GM10266 (cell line): ENCODE results near the gene LRRC28.

Source experiments
- DNase-seq: peaks from one replicate; pipeline ENCODE4 v3.0.0; 2012; ENCODE audit errors: extremely low spot score
- CTCF ChIP-seq: IDR thresholded peaks from 2 replicates; pipeline ENCODE4 v1.5.1; 2012; ENCODE audit warnings: mild to moderate bottlenecking, low read depth; ENCODE audit not compliant: control insufficient read depth, insufficient read depth; ENCODE audit errors: missing control alignments

LRRC28 gene

GRCh38 chr15:99305761-99306505, 54.7 kb downstream of the LRRC28 start:
- DNase-seq: no peak
- TF ChIP-seq CTCF: no peak

- TF ChIP-seq CTCF: no peak
- DNase-seq: no peak
Observed at GRCh38 chr15:99306694-99307338, 55.5 kb downstream of the LRRC28 start.

- no peak for TF ChIP-seq CTCF
- DNase-seq: no peak
Observed at GRCh38 chr15:99307735-99308134, 56.5 kb downstream of the LRRC28 start.

GRCh38 chr15:99310745-99311144, 59.5 kb downstream of the LRRC28 start:
- no peak for DNase-seq
- no peak for TF ChIP-seq CTCF

GRCh38 chr15:99312228-99312627, 60.9 kb downstream of the LRRC28 start:
- DNase-seq: no peak
- TF ChIP-seq CTCF: no peak

GRCh38 chr15:99312794-99313193, 61.5 kb downstream of the LRRC28 start:
- TF ChIP-seq CTCF: no peak
- DNase-seq: no peak

GRCh38 chr15:99315636-99316035, 64.4 kb downstream of the LRRC28 start:
- DNase-seq: no peak
- TF ChIP-seq CTCF: no peak
